HG02588 (cell line): ENCODE measurements around the gene TXNDC11.
"Not testable (repeated sequence)": the region's sequence is repeated elsewhere in the genome, so short reads cannot be mapped to it uniquely, and the experiment has no call there.

Experiments
- ATAC-seq: cut with Tn5 transposase; IDR thresholded peaks from one replicate; pipeline ENCODE4 v1.9.1; 2021; ENCODE audit warnings: mild to moderate bottlenecking, moderate library complexity; ENCODE audit not compliant: unreplicated experiment

The TXNDC11 gene

GRCh38 chr16:11742536-11743307, at the start of gene TXNDC11:
Gene TXNDC11, minus strand, starts transcription at chr16:11742857. Its CDS starts 127 bp downstream, at chr16:11742730.
- ATAC-seq, result peak; percentile 87

GRCh38 chr16:11791144-11791828, 48.6 kb upstream of the TXNDC11 start:
- no peak for ATAC-seq

GRCh38 chr16:11788914-11789313, 46.3 kb upstream of the TXNDC11 start:
- ATAC-seq, result no peak

GRCh38 chr16:11784980-11785599, 42.4 kb upstream of the TXNDC11 start:
- not testable (repeated sequence) for ATAC-seq

GRCh38 chr16:11784381-11784780, 41.7 kb upstream of the TXNDC11 start:
- not testable (repeated sequence) for ATAC-seq

GRCh38 chr16:11784038-11784369, 41.3 kb upstream of the TXNDC11 start:
- ATAC-seq, result no peak

- ATAC-seq, result peak; percentile 50
Measured at GRCh38 chr16:11783319-11784037, 40.8 kb upstream of the TXNDC11 start.

GRCh38 chr16:11781773-11782172, 39.1 kb upstream of the TXNDC11 start:
- no peak for ATAC-seq

GRCh38 chr16:11780991-11781680, 38.5 kb upstream of the TXNDC11 start:
- ATAC-seq, result no peak

- ATAC-seq, result no peak
Measured at GRCh38 chr16:11779074-11779473, 36.4 kb upstream of the TXNDC11 start.

- ATAC-seq, result no peak
Measured at GRCh38 chr16:11774065-11774626, 31.5 kb upstream of the TXNDC11 start.

- no peak for ATAC-seq
Measured at GRCh38 chr16:11768849-11769248, 26.2 kb upstream of the TXNDC11 start.

GRCh38 chr16:11762431-11762830, 19.8 kb upstream of the TXNDC11 start:
- ATAC-seq, result no peak

- no peak for ATAC-seq
Measured at GRCh38 chr16:11759997-11760396, 17.3 kb upstream of the TXNDC11 start.

GRCh38 chr16:11759163-11759834, 16.6 kb upstream of the TXNDC11 start:
- ATAC-seq, result no peak

- ATAC-seq, result no peak
Measured at GRCh38 chr16:11757671-11758545, 15.3 kb upstream of the TXNDC11 start.

GRCh38 chr16:11756248-11756647, 13.6 kb upstream of the TXNDC11 start:
- ATAC-seq, result no peak

GRCh38 chr16:11755022-11755760, 12.5 kb upstream of the TXNDC11 start:
- no peak for ATAC-seq
